Activated naive CD8-positive, alpha-beta T cell treated with anti-CD3 and anti-CD28 coated beads for 36 hours (primary cell): Measurements from ENCODE around the gene PIK3R6. TPM values are rescaled to one million over a fixed set of nuclear protein-coding genes. Genes with fewer than 3 reads are reported as not detected.

Experiments
- DNase-seq: peaks from one replicate; pipeline ENCODE4 v3.0.0; 2021
- H3K27ac Mint-ChIP-seq: one replicate; pipeline ENCODE4 v1.8.0; 2022; ENCODE audit warnings: mild to moderate bottlenecking, moderate library complexity, mixed read lengths
- H3K27me3 Mint-ChIP-seq: one replicate; pipeline ENCODE4 v1.8.0; 2022; ENCODE audit warnings: mild to moderate bottlenecking, mixed read lengths
- H3K36me3 Mint-ChIP-seq: one replicate; pipeline ENCODE4 v1.8.0; 2021; ENCODE audit warnings: mild to moderate bottlenecking, mixed read lengths
- H3K4me1 Mint-ChIP-seq: one replicate; pipeline ENCODE4 v1.8.0; 2021; ENCODE audit warnings: mixed read lengths
- H3K4me3 Mint-ChIP-seq: one replicate; pipeline ENCODE4 v1.8.0; 2022; ENCODE audit warnings: mild to moderate bottlenecking, moderate library complexity, mixed read lengths
- H3K9me3 Mint-ChIP-seq: one replicate; pipeline ENCODE4 v1.8.0; 2022; ENCODE audit warnings: mixed read lengths
- total RNA-seq, 2 experiments: library from RNA; stranded (reverse); gene quantifications; one replicate each; pipeline ENCODE4 v1.2.3, GENCODE V29; 2021

The PIK3R6 gene
- total RNA-seq, 2 experiments from 2014 or later = 0.88 to 1.0 TPM

GRCh38 chr17:8754890-8755289, 112.6 kb downstream of the PIK3R6 start:
- no peaks in the 10 kb centered on the region for H3K9me3 Mint-ChIP-seq
- DNase-seq = no peak
- peaks cover 3% of the 10 kb centered on the region for H3K27me3 Mint-ChIP-seq
- H3K4me1 Mint-ChIP-seq = no peaks in the 10 kb centered on the region
- H3K36me3 Mint-ChIP-seq = no peaks in the 10 kb centered on the region
- no peak overlapping the region for H3K27ac Mint-ChIP-seq
- H3K4me3 Mint-ChIP-seq = no peak overlapping the region

GRCh38 chr17:8753976-8754440, 113.5 kb downstream of the PIK3R6 start:
- H3K27me3 Mint-ChIP-seq = peaks cover 3% of the 10 kb centered on the region
- no peak overlapping the region for H3K4me3 Mint-ChIP-seq
- no peak for DNase-seq
- no peaks in the 10 kb centered on the region for H3K36me3 Mint-ChIP-seq
- H3K4me1 Mint-ChIP-seq = no peaks in the 10 kb centered on the region
- H3K9me3 Mint-ChIP-seq = no peaks in the 10 kb centered on the region
- H3K27ac Mint-ChIP-seq = no peak overlapping the region

- DNase-seq = no peak
- Mint-ChIP-seq H3K4me1 (peaks cover 2% of the 10 kb centered on the region), H3K36me3 (no peaks in the 10 kb centered on the region), H3K4me3 (no peak overlapping the region), H3K9me3 (peaks cover 1% of the 10 kb centered on the region), H3K27me3 (peaks cover 3% of the 10 kb centered on the region), H3K27ac (no peak overlapping the region)
These were observed 114.1 kb downstream of the PIK3R6 start for GRCh38 chr17:8753136-8753975.

Other genes with a start within 250 kb of the PIK3R6 start
- gene MYH10, start 236.9 kb downstream of the PIK3R6 start, total RNA-seq = 10 to 100 TPM; 20.1 to 22.3 TPM
- gene CCDC42, start 122.8 kb downstream of the PIK3R6 start, total RNA-seq = under 1 TPM; 0.16 to 0.41 TPM
- not detected for gene SPDYE4, start 109.1 kb downstream of the PIK3R6 start, total RNA-seq
- not detected for gene MFSD6L, start 68.3 kb downstream of the PIK3R6 start, total RNA-seq
- gene PIK3R5, start 98.0 kb upstream of the PIK3R6 start, total RNA-seq = 10 to 100 TPM; 27.9 to 32.6 TPM
- gene NTN1, start 153.8 kb upstream of the PIK3R6 start, total RNA-seq = under 1 TPM; 0.43 to 0.54 TPM